ENCODE measurements around the gene EPC2.

- TF ChIP-seq CTCF (IDR thresholded peaks at IDR 0.05; ENCODE audit: low read depth, low read length, poor library complexity, severe bottlenecking) = no peak
- TF ChIP-seq EZH2phosphoT487 (IDR thresholded peaks at IDR 0.05; ENCODE audit: borderline replicate concordance, low read length) = no peak
Measured at GRCh38 chr2:148638543-148638942, 6.0 kb upstream of the EPC2 start.
